Measurements from ENCODE around the gene CIDEB.
A peak's percentile ranks its signal among the peaks of the same experiment; 100 is the strongest.

CIDEB gene

GRCh38 chr14:24269368-24269767 is 38.4 kb downstream of the CIDEB start:
- DNase-seq, result no peak

- DNase-seq, result no peak
Observed at GRCh38 chr14:24268225-24268624, 39.6 kb downstream of the CIDEB start.

- no peak for DNase-seq
Observed at GRCh38 chr14:24267516-24267915, 40.3 kb downstream of the CIDEB start.

- no peak for DNase-seq
Observed at GRCh38 chr14:24266344-24267244, 41.2 kb downstream of the CIDEB start.

GRCh38 chr14:24264298-24264697 is 43.5 kb downstream of the CIDEB start:
- no peak for DNase-seq

- DNase-seq, result no peak
Observed at GRCh38 chr14:24263848-24264247, 43.9 kb downstream of the CIDEB start.

- no peak for DNase-seq
Observed at GRCh38 chr14:24262821-24263733, 44.7 kb downstream of the CIDEB start, which contains the start of gene TGM1. TSS of gene TGM1 (minus strand) at chr14:24263177. CDS start at chr14:24262352, 825 bp downstream.

GRCh38 chr14:24261969-24262327 is 45.8 kb downstream of the CIDEB start:
- DNase-seq, result no peak

- no peak for DNase-seq
Observed at GRCh38 chr14:24261256-24261968, 46.4 kb downstream of the CIDEB start.

- DNase-seq, result no peak
Observed at GRCh38 chr14:24260780-24261157, 47.0 kb downstream of the CIDEB start.

GRCh38 chr14:24260026-24260779 is 47.6 kb downstream of the CIDEB start:
- no peak for DNase-seq

- DNase-seq, result peak; percentile 87
Observed at GRCh38 chr14:24259282-24260025, 48.3 kb downstream of the CIDEB start.

- no peak for DNase-seq
Observed at GRCh38 chr14:24258548-24259265, 49.1 kb downstream of the CIDEB start.

GRCh38 chr14:24258119-24258518 is 49.7 kb downstream of the CIDEB start:
- DNase-seq, result no peak

GRCh38 chr14:24256960-24257359 is 50.8 kb downstream of the CIDEB start:
- DNase-seq, result no peak

- no peak for DNase-seq
Observed at GRCh38 chr14:24255931-24256711, 51.7 kb downstream of the CIDEB start.

GRCh38 chr14:24255438-24255837 is 52.3 kb downstream of the CIDEB start:
- DNase-seq, result no peak
